OCI-LY3 (cell line): ENCODE measurements around the gene LRRC4C.

Experiments used
- H2AFZ ChIP-seq: fragments of 200-600, 300-600 bp; shearing (Covaris generic); 2 replicates; pipeline ENCODE4 v1.6.0; 2014; ENCODE audit warnings: antibody characterized with exemption, low read depth, low read length
- H3K27ac ChIP-seq: fragments of 200-600, 300-600 bp; sonication (generic); 2 replicates; pipeline ENCODE4 v1.5.1; 2014; ENCODE audit warnings: mild to moderate bottlenecking, low read length, moderate library complexity, mixed read lengths
- H3K27me3 ChIP-seq: fragments of 200-600, 300-600 bp; sonication (generic); 2 replicates; pipeline ENCODE4 v1.6.1; 2014; ENCODE audit warnings: low read depth, low read length, mixed read lengths
- H3K36me3 ChIP-seq: fragments of 200-600, 300-600 bp; sonication (generic); replicated peaks from 2 replicates; pipeline ENCODE3; 2014; ENCODE audit warnings: low read depth, low read length, mixed read lengths
- H3K4me1 ChIP-seq: fragments of 300-600, 200-600 bp; sonication (generic); 2 replicates; pipeline ENCODE4 v1.6.1; 2014; ENCODE audit warnings: low read length, mixed read lengths
- H3K4me2 ChIP-seq: fragments of 200-600, 300-600 bp; sonication (generic); 2 replicates; pipeline ENCODE4 v1.6.1; 2014; ENCODE audit warnings: low read length, mixed read lengths
- H3K4me3 ChIP-seq: fragments of 300-600, 200-600 bp; sonication (generic); 2 replicates; pipeline ENCODE4 v1.5.1; 2014; ENCODE audit warnings: antibody characterized with exemption, mild to moderate bottlenecking, low read length, moderate library complexity
- H3K79me2 ChIP-seq: fragments of 300-600, 200-600 bp; shearing (Covaris generic); 2 replicates; pipeline ENCODE4 v1.6.1; 2014; ENCODE audit warnings: mild to moderate bottlenecking, low read length, mixed read lengths
- H3K9ac ChIP-seq: fragments of 300-600, 200-600 bp; shearing (Covaris generic); 2 replicates; pipeline ENCODE4 v1.6.0; 2014; ENCODE audit warnings: mild to moderate bottlenecking, low read length, moderate library complexity
- H3K9me3 ChIP-seq: fragments of 200-600, 300-600 bp; shearing (Covaris generic); 2 replicates; pipeline ENCODE4 v1.6.1; 2014; ENCODE audit warnings: low read length, mixed read lengths; ENCODE audit not compliant: insufficient read depth
- H4K20me1 ChIP-seq: fragments of 200-600, 300-600 bp; sonication (generic); 2 replicates; pipeline ENCODE4 v1.6.1; 2016; ENCODE audit warnings: low read length, mixed read lengths; ENCODE audit not compliant: insufficient read depth
- CTCF ChIP-seq: fragments of 200-600, 300-600 bp; sonication (generic); IDR thresholded peaks from 2 replicates; pipeline ENCODE4 v1.5.1; 2014; ENCODE audit warnings: antibody characterized with exemption, low read length, low read depth
- EZH2phosphoT487 ChIP-seq: fragments of 200-600 bp; shearing (Covaris generic); IDR thresholded peaks from 2 replicates; pipeline ENCODE4 v1.6.1; 2018; ENCODE audit warnings: antibody characterized with exemption, mixed run types, low read depth

Gene LRRC4C

GRCh38 chr11:40139536-40139935 is 1319.9 kb downstream of the LRRC4C start:
- TF ChIP-seq EZH2phosphoT487, result no peak
- no peak for TF ChIP-seq CTCF
- H3K4me3 ChIP-seq, result no peak overlapping the region

GRCh38 chr11:40139066-40139465 is 1320.4 kb downstream of the LRRC4C start:
- H3K27me3 ChIP-seq, result no peaks in the 10 kb centered on the region
- H2AFZ ChIP-seq, result no peak overlapping the region
- H3K27ac ChIP-seq, result no peak overlapping the region
- H3K9me3 ChIP-seq, result no peaks in the 10 kb centered on the region
- no peak overlapping the region for H3K4me3 ChIP-seq
- TF ChIP-seq CTCF (no peak), EZH2phosphoT487 (no peak)
- no peaks in the 10 kb centered on the region for H4K20me1 ChIP-seq
- H3K4me2 ChIP-seq, result no peak overlapping the region
- H3K9ac ChIP-seq, result no peak overlapping the region
- no peaks in the 10 kb centered on the region for H3K36me3 ChIP-seq
- H3K4me1 ChIP-seq, result no peaks in the 10 kb centered on the region
- H3K79me2 ChIP-seq, result no peaks in the 10 kb centered on the region

More at GRCh38 chr11:40139536-40139935, 1319.9 kb downstream of the LRRC4C start:
- no peaks in the 10 kb centered on the region for H3K4me1 ChIP-seq
- H2AFZ ChIP-seq, result no peak overlapping the region
- H3K27me3 ChIP-seq, result no peaks in the 10 kb centered on the region
- no peak overlapping the region for H3K27ac ChIP-seq
- H3K36me3 ChIP-seq, result no peaks in the 10 kb centered on the region
- no peak overlapping the region for H3K4me2 ChIP-seq
- no peaks in the 10 kb centered on the region for H3K79me2 ChIP-seq
- H3K9ac ChIP-seq, result no peak overlapping the region
- H4K20me1 ChIP-seq, result no peaks in the 10 kb centered on the region
- no peaks in the 10 kb centered on the region for H3K9me3 ChIP-seq

GRCh38 chr11:40134820-40135570 is 1324.5 kb downstream of the LRRC4C start:
- no peak overlapping the region for H3K9ac ChIP-seq
- H3K36me3 ChIP-seq, result no peaks in the 10 kb centered on the region
- no peaks in the 10 kb centered on the region for H3K9me3 ChIP-seq
- H3K27ac ChIP-seq, result no peak overlapping the region
- H3K27me3 ChIP-seq, result 0 out of 2 replicates have a peak, but pooled peaks cover 4% of the 10 kb centered on the region
- TF ChIP-seq CTCF (no peak), EZH2phosphoT487 (no peak)
- H3K4me3 ChIP-seq, result no peak overlapping the region
- no peaks in the 10 kb centered on the region for H3K79me2 ChIP-seq
- H3K4me1 ChIP-seq, result no peaks in the 10 kb centered on the region
- no peaks in the 10 kb centered on the region for H4K20me1 ChIP-seq
- H2AFZ ChIP-seq, result no peak overlapping the region
- H3K4me2 ChIP-seq, result no peak overlapping the region

GRCh38 chr11:40133498-40133897 is 1326.0 kb downstream of the LRRC4C start:
- Histone ChIP-seq H4K20me1 (no peaks in the 10 kb centered on the region), H3K27ac (no peak overlapping the region), H2AFZ (no peak overlapping the region), H3K4me3 (no peak overlapping the region), H3K9ac (no peak overlapping the region), H3K4me1 (peaks cover 11% of the 10 kb centered on the region), H3K9me3 (no peaks in the 10 kb centered on the region), H3K27me3 (0 out of 2 replicates have a peak, but pooled peaks cover 4% of the 10 kb centered on the region), H3K36me3 (no peaks in the 10 kb centered on the region), H3K4me2 (no peak overlapping the region), H3K79me2 (no peaks in the 10 kb centered on the region)
- TF ChIP-seq EZH2phosphoT487 (no peak), CTCF (no peak)
